Hematopoietic multipotent progenitor cell (in vitro differentiated cells): ENCODE results near the gene SKP2. TPM values are rescaled to one million over a fixed set of nuclear protein-coding genes. Genes with fewer than 3 reads are reported as not detected.
"Not testable (repeated sequence)": the region's sequence is repeated elsewhere in the genome, so short reads cannot be mapped to it uniquely, and the experiment has no call there.

Source experiments
- DNase-seq, 3 donors: peaks; one replicate each; pipeline ENCODE4 v3.0.0-alpha.2; 2011 to 2015; ENCODE audit warnings: low read depth in 2 of 3, low spot score in 2 of 3
- small RNA-seq: library from RNA; depleted of rRNA; stranded (forward); fragments of <200 nt; gene quantifications from one replicate; pipeline ENCODE3, GENCODE V24; 2012
- total RNA-seq: library from RNA; depleted of rRNA; stranded (reverse); fragments of >200 nt; gene quantifications from one replicate; pipeline ENCODE4 v1.2.3, GENCODE V29; 2012

The SKP2 gene
- total RNA-seq, 1 donor: 29.1 TPM

GRCh38 chr5:36198281-36198680 lies 46.4 kb downstream of the SKP2 start:
- no peak for DNase-seq

- DNase-seq: not testable (repeated sequence)
Measured at GRCh38 chr5:36198783-36199182, 46.9 kb downstream of the SKP2 start.

GRCh38 chr5:36199620-36200019 lies 47.7 kb downstream of the SKP2 start:
- DNase-seq: no peak

- DNase-seq: no peak
Measured at GRCh38 chr5:36200513-36200912, 48.6 kb downstream of the SKP2 start.

GRCh38 chr5:36202521-36202961 lies 50.6 kb downstream of the SKP2 start:
- no peak for DNase-seq

GRCh38 chr5:36205329-36205728 lies 53.4 kb downstream of the SKP2 start:
- no peak for DNase-seq

- DNase-seq: no peak
Measured at GRCh38 chr5:36206913-36207312, 55.0 kb downstream of the SKP2 start.

GRCh38 chr5:36208786-36209185 lies 56.9 kb downstream of the SKP2 start:
- no peak for DNase-seq

GRCh38 chr5:36209664-36210063 lies 57.8 kb downstream of the SKP2 start:
- DNase-seq: no peak

- DNase-seq: peak in 1 of 3 donors; percentile 25
Measured at GRCh38 chr5:36214436-36214835, 62.5 kb downstream of the SKP2 start.

- no peak for DNase-seq
Measured at GRCh38 chr5:36215910-36216309, 64.0 kb downstream of the SKP2 start.

GRCh38 chr5:36217567-36217966 lies 65.7 kb downstream of the SKP2 start:
- DNase-seq: no peak

GRCh38 chr5:36217988-36218387 lies 66.1 kb downstream of the SKP2 start:
- DNase-seq: no peak

GRCh38 chr5:36222620-36223019 lies 70.7 kb downstream of the SKP2 start:
- no peak for DNase-seq

- DNase-seq: no peak
Measured at GRCh38 chr5:36227046-36227445, 75.1 kb downstream of the SKP2 start.

- no peak for DNase-seq
Measured at GRCh38 chr5:36228505-36228904, 76.6 kb downstream of the SKP2 start.

- DNase-seq: no peak
Measured at GRCh38 chr5:36230151-36230790, 78.4 kb downstream of the SKP2 start.

- no peak for DNase-seq
Measured at GRCh38 chr5:36232533-36232932, 80.6 kb downstream of the SKP2 start.

Small RNA genes within 50 kb of the gene (small RNA-seq; reads per million reads assigned to genes)
- gene MIR580 (4.7 reads per million, percentile 86 among the genes with 10 or more reads in this experiment), gene RNU6-1305P (not detected)

Other genes starting within 250 kb of the SKP2 start
- gene CAPSL, start 213.5 kb upstream of the SKP2 start, total RNA-seq: not detected
- under 0.01 TPM for gene UGT3A1, start 160.7 kb upstream of the SKP2 start, total RNA-seq
- gene UGT3A2, start 85.2 kb upstream of the SKP2 start, total RNA-seq: 0.54 TPM
- gene LMBRD2, start 224 bp upstream of the SKP2 start, total RNA-seq: 3.8 TPM
- 13.2 TPM for gene NADK2, start 89.8 kb downstream of the SKP2 start, total RNA-seq
- not detected for gene RANBP3L, start 149.8 kb downstream of the SKP2 start, total RNA-seq